Measurements from ENCODE around the gene SUPT5H.

Gene SUPT5H

GRCh38 chr19:39434123-39435076 lies 11.0 kb upstream of the SUPT5H start:
- Histone ChIP-seq H3K4me1 (peaks cover 0 to 33% (median 23%) of the 10 kb centered on the region in 4 donors), H3K27ac (peak overlapping the region; percentile 81 to 90), H3K36me3 (peaks cover 24 to 36% (median 35%) of the 10 kb centered on the region in 3 donors), H3K9me3 (no peaks in the 10 kb centered on the region), H3K27me3 (no peaks in the 10 kb centered on the region), H3K4me3 (peak overlapping the region; percentile 84 to 85)
- intact Hi-C loops (cut with DNase I; ENCODE audit: low total_unique reads), result no loop called here
- DNase-seq, result no peak
- no peak for TF ChIP-seq CTCF (IDR thresholded peaks at IDR 0.05)

- H3K27me3 ChIP-seq, result no peaks in the 10 kb centered on the region
- peaks cover 24 to 36% (median 35%) of the 10 kb centered on the region in 3 donors for H3K36me3 ChIP-seq
- H3K4me1 ChIP-seq, result peaks cover 0 to 29% (median 24%) of the 10 kb centered on the region in 4 donors
- intact Hi-C loops (cut with DNase I; ENCODE audit: low total_unique reads), result no loop called here
- no peak for TF ChIP-seq CTCF (IDR thresholded peaks at IDR 0.05)
- H3K27ac ChIP-seq, result peak within 1 kb of the TSS; percentile 81 to 90
- peak within 1 kb of the TSS; percentile 84 to 85 for H3K4me3 ChIP-seq
- H3K9me3 ChIP-seq, result no peaks in the 10 kb centered on the region
- DNase-seq, result peak; percentile 98 to 99
Observed at GRCh38 chr19:39435499-39436349, 9.7 kb upstream of the SUPT5H start, which contains the start of gene RPS16. RPS16 (minus strand) TSS chr19:39435949; CDS start chr19:39435895, 54 bp downstream.

- intact Hi-C loops (cut with DNase I; ENCODE audit: low total_unique reads), result no loop called here
- H3K36me3 ChIP-seq, result peaks cover 24 to 34% (median 32%) of the 10 kb centered on the region in 3 donors
- H3K27me3 ChIP-seq, result no peaks in the 10 kb centered on the region
- peak overlapping the region; percentile 84 to 85 for H3K4me3 ChIP-seq
- H3K9me3 ChIP-seq, result no peaks in the 10 kb centered on the region
- TF ChIP-seq CTCF (IDR thresholded peaks at IDR 0.05), result no peak
- peak overlapping the region; percentile 81 to 90 for H3K27ac ChIP-seq
- no peak for DNase-seq
- H3K4me1 ChIP-seq, result peaks cover 0 to 29% (median 25%) of the 10 kb centered on the region in 4 donors
Observed at GRCh38 chr19:39436350-39436716, 9.0 kb upstream of the SUPT5H start.

- Histone ChIP-seq H3K4me3 (no peak overlapping the region), H3K4me1 (peaks cover 0 to 29% (median 25%) of the 10 kb centered on the region in 4 donors), H3K36me3 (peaks cover 11 to 13% (median 12%) of the 10 kb centered on the region in 3 donors), H3K27me3 (no peaks in the 10 kb centered on the region), H3K9me3 (no peaks in the 10 kb centered on the region), H3K27ac (no peak overlapping the region)
- no peak for TF ChIP-seq CTCF (IDR thresholded peaks at IDR 0.05)
- no peak for DNase-seq
- intact Hi-C loops (cut with DNase I; ENCODE audit: low total_unique reads), result no loop called here
Observed at GRCh38 chr19:39438270-39438934, 7.0 kb upstream of the SUPT5H start.
